IPS-20b (cell line): ENCODE results near the gene PRMT3.
"Not testable (repeated sequence)": the region's sequence is repeated elsewhere in the genome, so short reads cannot be mapped to it uniquely, and the experiment has no call there.

Experiments
- H3K27ac ChIP-seq: one replicate; pipeline ENCODE4 v1.5.1; 2013; ENCODE audit warnings: low read length
- H3K27me3 ChIP-seq: 2 replicates; pipeline ENCODE4 v1.6.1; 2013; ENCODE audit warnings: mild to moderate bottlenecking, low read length, inconsistent platforms; ENCODE audit not compliant: insufficient read depth
- H3K36me3 ChIP-seq: 2 replicates; pipeline ENCODE4 v1.6.1; 2013; ENCODE audit warnings: low read depth, mild to moderate bottlenecking, inconsistent platforms, low read length, moderate library complexity; ENCODE audit not compliant: insufficient read depth
- H3K4me1 ChIP-seq: 2 replicates; pipeline ENCODE4 v1.6.1; 2013; ENCODE audit warnings: mild to moderate bottlenecking, control low read depth, inconsistent platforms, low read length, moderate library complexity; ENCODE audit not compliant: insufficient read depth
- H3K4me3 ChIP-seq: 2 replicates; pipeline ENCODE4 v1.5.1; 2013; ENCODE audit warnings: mild to moderate bottlenecking, low read length, inconsistent platforms
- H3K9ac ChIP-seq: 2 replicates; pipeline ENCODE4 v1.6.1; 2013; ENCODE audit warnings: low read depth, mild to moderate bottlenecking, inconsistent platforms, low read length, moderate library complexity
- H3K9me3 ChIP-seq: 2 replicates; pipeline ENCODE4 v1.6.1; 2013; ENCODE audit warnings: mild to moderate bottlenecking, low read depth, low read length, inconsistent platforms; ENCODE audit not compliant: insufficient read depth

PRMT3 gene

DNA sequence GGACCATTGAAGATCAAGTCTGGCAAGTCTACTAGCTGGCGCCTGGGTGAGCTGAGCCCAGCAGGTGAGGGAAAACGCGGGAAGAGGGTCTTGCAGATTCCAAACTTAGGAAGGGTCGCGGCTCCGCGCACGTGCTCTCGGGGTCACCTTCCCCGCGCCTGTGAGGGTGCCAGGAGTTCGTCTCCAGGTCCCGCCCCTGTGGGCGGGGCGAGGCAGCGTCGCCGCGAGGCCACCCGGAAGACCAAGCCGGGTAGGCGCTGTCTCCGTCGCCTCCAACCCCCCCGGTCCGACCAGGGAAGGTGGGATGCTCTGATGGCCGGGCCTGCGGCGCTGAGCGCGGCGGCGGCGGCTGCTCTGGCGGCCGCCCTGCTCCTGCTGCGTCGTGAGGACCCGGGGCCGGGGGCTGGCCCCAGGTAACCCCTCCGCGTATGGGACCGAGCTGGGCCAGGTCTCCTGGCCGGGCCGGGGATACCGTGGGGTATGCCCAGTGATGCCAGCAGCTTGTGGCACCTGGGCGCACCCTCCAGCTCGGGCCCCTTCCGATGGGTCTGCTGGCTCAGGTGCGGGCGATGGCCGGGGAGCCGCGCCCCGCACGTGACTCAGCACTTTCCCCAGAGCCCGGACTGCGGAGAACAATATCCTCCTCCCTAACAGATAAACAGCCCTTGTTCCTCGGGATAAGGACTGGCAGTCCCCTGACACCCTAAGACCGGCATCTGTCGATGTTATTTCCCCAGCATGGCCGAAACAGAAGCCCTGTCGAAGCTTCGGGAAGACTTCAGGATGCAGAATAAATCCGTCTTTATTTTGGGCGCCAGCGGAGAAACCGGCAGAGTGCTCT is 23.8 kb upstream of the PRMT3 start, which contains the start of gene HTATIP2:
Gene HTATIP2 (plus strand): TSS at position 215 of the 841 bp plus-strand sequence. CDS start 524 bp downstream, at position 739.
- Histone ChIP-seq H3K27me3 (peaks cover 34% of the 10 kb centered on the region), H3K27ac (no peak within 1 kb of the TSS), H3K4me3 (peak within 1 kb of the TSS; percentile 78), H3K9me3 (no peaks in the 10 kb centered on the region), H3K9ac (peak within 1 kb of the TSS; percentile 62), H3K36me3 (no peaks in the 10 kb centered on the region), H3K4me1 (peaks cover 9% of the 10 kb centered on the region; the same call in 1 of the 2 replicates)

DNA sequence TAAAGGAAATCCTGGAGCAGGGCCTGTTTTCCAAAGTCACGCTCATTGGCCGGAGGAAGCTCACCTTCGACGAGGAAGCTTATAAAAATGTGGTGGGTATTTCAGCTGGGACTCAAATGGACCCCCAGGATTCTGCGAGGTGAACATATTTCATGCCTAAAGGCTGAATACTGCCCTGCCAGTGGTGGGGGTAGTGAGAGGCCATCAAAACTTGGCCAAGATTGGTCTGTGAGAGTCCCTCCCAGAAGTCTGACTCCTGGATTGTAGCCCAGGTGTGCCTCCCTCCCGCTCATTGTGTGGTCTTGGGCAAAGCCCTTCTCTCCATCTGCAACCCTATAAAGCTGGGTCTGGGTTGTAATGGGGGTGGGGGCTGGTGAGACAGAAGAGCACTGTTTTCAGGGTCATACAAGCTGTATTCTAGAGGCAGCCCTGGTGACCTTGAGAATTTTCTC is 23.1 kb upstream of the PRMT3 start:
- peak overlapping the region; percentile 78 for H3K4me3 ChIP-seq
- no peak overlapping the region for H3K27ac ChIP-seq
- no peaks in the 10 kb centered on the region for H3K36me3 ChIP-seq
- H3K27me3 ChIP-seq = peaks cover 34% of the 10 kb centered on the region
- peaks cover 13% of the 10 kb centered on the region; the same call in 1 of the 2 replicates for H3K4me1 ChIP-seq
- no peaks in the 10 kb centered on the region for H3K9me3 ChIP-seq
- H3K9ac ChIP-seq = peak overlapping the region; percentile 62

DNA sequence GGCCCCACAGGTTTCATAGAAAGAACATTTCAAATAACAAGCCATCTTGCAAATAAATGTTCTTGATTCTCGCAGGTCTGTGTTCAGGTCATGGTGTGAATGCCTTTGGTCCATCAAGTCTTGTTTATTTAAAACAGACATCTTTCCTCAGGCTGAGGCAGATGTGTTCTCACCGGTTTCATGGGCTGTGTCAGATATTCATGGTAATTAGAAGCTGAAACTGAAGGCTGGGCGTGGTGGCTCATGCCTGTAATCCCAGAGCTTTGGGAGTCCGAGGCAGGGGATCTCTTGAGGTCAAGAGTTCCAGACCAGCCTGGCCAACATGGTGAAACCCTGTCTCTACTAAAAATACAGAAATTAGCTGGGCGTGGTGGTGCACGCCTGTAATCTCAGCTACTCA is 22.1 kb upstream of the PRMT3 start:
- not testable (repeated sequence) for H3K9ac ChIP-seq, H3K4me3 ChIP-seq, H3K36me3 ChIP-seq, H3K27ac ChIP-seq, H3K9me3 ChIP-seq
- Histone ChIP-seq H3K4me1 (peaks cover 19% of the 10 kb centered on the region; the same call in 1 of the 2 replicates), H3K27me3 (peaks cover 34% of the 10 kb centered on the region)

DNA sequence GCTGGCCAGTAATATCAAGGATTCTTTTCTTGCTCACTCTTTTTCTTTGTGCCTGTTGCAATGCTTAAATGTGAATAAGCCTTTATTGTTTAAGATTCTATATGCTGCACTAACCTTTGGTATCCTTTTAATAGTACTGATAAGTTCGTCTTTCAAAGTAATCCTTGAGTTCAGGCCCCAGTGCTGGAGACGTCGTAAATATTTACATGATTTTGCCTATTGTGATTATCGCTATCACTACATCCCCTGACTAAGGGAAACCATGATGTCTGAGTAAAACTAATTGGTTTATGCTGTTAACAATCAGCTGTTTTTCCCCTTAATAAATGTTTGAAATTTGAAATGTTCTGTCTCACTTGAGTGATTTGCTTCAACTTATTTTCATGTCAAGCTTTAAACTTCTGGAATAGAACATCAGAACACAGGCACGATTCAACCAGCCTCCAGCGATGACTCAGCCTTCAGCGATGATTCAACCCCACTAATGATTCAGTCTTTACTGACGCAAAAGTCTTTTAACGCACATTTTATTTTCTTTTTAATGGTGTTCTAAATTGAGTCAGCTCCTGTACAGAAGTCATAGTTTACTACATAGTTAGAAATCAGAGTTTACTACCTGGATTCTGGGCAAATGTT is 20.1 kb upstream of the PRMT3 start:
- Histone ChIP-seq H3K9ac (no peak overlapping the region), H3K27me3 (peaks cover 27% of the 10 kb centered on the region), H3K36me3 (no peaks in the 10 kb centered on the region), H3K4me1 (peaks cover 19% of the 10 kb centered on the region; the same call in 1 of the 2 replicates), H3K27ac (no peak overlapping the region), H3K4me3 (no peak overlapping the region), H3K9me3 (no peaks in the 10 kb centered on the region)

DNA sequence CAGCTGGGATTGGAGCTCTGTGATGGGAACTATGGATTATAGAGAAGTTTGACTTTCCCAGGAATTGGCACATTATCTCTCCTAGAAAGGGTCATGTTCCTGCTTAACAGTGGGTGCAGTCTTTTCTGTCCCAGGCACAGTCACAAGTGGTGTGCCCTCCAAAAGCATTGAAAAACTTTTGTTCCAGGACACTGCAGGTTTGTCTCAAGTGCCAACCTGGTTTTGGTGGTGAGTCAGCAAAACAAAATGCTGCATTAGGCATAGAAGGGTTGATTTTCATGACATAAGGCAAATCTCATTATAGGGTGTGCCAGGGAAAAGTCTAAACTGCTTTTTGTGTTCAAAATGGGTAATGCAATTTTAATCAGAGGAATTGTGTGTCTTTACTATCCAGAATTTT is 19.1 kb upstream of the PRMT3 start:
- H3K27ac ChIP-seq = no peak overlapping the region

DNA sequence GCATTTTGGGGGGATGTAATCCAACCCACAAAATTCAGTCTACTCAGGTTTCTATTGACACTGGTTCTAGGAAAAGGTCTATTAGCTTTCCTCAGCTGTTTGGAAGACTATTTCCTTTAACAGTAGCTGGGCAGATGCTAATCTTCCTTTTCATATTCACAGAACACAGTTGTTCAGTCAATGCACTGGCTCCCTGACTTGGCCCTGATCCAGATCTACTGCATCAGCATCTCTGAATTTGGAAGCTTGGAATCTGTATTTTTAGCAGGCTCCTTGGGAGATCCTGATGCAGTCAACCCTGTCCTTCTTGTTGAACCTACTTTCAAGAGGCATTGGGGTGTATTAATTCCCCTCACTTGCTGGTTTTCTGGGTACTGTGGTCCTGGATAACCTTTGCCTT is 17.7 kb upstream of the PRMT3 start:
- Histone ChIP-seq H3K4me1 (peaks cover 16% of the 10 kb centered on the region; the same call in 1 of the 2 replicates), H3K36me3 (no peaks in the 10 kb centered on the region), H3K4me3 (no peak overlapping the region), H3K9ac (no peak overlapping the region), H3K27ac (no peak overlapping the region), H3K27me3 (peaks cover 3% of the 10 kb centered on the region; the same call in 1 of the 2 replicates), H3K9me3 (no peaks in the 10 kb centered on the region)

More for the DNA sequence above, 19.1 kb upstream of the PRMT3 start:
- Histone ChIP-seq H3K9ac (no peak overlapping the region), H3K4me1 (peaks cover 19% of the 10 kb centered on the region; the same call in 1 of the 2 replicates), H3K4me3 (no peak overlapping the region), H3K9me3 (no peaks in the 10 kb centered on the region), H3K27me3 (peaks cover 17% of the 10 kb centered on the region), H3K36me3 (no peaks in the 10 kb centered on the region)

DNA sequence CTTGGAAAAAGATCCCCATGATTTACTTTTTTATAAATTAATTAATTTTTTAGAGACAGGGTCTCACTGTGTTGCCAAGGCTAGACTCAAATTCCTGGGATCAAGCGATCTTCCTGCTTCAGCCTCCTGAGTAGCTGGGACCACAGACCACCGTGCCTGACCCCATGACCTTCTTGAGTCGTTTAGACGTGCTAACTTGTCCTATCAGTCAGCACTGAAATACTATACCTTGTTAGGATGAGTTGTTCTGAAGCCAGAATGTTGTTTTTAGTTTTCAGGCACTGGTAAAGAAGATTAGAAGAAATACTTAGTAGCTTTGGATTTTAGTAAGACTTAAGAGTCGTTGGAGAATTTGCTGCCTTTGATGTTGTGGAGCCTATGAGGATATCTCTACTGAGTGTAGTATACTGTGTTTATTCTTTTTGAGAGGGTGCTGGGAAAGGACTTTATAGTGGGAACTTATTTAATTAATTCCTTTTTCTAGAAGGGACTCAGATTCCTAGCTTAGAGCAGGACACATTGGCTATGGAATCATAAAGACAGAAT is 15.4 kb upstream of the PRMT3 start:
- Histone ChIP-seq H3K9me3 (no peaks in the 10 kb centered on the region), H3K27ac (no peak overlapping the region), H3K36me3 (no peaks in the 10 kb centered on the region), H3K27me3 (no peaks in the 10 kb centered on the region), H3K4me3 (no peak overlapping the region), H3K9ac (no peak overlapping the region), H3K4me1 (peaks cover 14% of the 10 kb centered on the region; the same call in 1 of the 2 replicates)

DNA sequence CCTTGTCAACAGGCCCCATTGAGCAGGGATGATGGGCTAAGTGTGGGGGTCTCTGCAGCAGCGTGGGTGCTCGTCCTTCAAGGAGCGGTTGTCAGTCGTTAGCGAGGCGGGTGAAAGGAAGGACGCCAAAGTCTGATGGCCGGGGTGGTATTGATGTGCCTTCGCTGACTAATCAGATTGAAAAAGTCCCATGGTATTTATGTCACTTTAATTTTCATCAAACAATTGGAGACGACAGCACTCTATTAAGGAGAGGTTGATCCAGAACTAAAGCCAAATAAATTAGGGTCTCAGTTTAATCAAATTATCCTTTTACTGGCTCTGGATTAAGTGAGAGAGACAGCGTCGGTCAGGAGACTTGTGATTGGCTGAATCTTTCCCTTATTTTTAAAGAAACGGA is 14.4 kb upstream of the PRMT3 start:
- Histone ChIP-seq H3K4me1 (peaks cover 10% of the 10 kb centered on the region; the same call in 1 of the 2 replicates), H3K4me3 (no peak overlapping the region), H3K9me3 (no peaks in the 10 kb centered on the region), H3K9ac (no peak overlapping the region), H3K27ac (no peak overlapping the region), H3K27me3 (no peaks in the 10 kb centered on the region), H3K36me3 (peaks cover 10% of the 10 kb centered on the region; the same call in 1 of the 2 replicates)

DNA sequence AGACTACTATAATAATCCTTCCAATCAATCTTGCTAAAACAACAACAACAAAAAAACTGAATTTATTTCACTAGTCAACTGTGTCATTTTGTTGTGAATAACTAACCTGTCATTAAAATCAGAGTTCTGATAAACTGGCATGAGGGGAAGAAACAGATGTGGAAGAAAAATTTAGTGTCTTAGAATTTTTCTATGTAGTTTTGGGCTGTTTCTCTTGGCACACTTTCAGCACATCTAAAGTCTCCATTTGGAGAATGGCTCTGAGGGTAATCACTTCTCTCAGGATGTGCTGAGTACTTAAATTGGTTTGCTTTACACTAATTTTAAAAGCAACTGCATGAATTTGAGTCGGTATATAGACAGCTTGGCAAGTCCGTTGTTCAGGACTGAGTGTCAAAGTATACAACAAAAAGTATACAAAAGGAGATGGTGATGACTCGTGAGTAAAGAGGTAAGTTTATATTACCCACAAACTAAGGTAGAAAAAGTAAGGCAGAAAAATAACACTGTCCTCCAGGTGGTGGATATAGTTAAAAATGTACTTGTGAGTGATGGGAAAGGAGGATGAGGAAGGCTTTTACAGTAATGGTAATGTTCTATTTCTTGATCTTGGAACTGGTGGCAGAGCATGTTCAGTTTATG is 13.8 kb upstream of the PRMT3 start:
- no peaks in the 10 kb centered on the region for H3K27me3 ChIP-seq
- peaks cover 14% of the 10 kb centered on the region; the same call in 1 of the 2 replicates for H3K36me3 ChIP-seq
- H3K27ac ChIP-seq = no peak overlapping the region
- H3K4me3 ChIP-seq = no peak overlapping the region
- peaks cover 10% of the 10 kb centered on the region; the same call in 1 of the 2 replicates for H3K4me1 ChIP-seq
- no peak overlapping the region for H3K9ac ChIP-seq
- no peaks in the 10 kb centered on the region for H3K9me3 ChIP-seq

DNA sequence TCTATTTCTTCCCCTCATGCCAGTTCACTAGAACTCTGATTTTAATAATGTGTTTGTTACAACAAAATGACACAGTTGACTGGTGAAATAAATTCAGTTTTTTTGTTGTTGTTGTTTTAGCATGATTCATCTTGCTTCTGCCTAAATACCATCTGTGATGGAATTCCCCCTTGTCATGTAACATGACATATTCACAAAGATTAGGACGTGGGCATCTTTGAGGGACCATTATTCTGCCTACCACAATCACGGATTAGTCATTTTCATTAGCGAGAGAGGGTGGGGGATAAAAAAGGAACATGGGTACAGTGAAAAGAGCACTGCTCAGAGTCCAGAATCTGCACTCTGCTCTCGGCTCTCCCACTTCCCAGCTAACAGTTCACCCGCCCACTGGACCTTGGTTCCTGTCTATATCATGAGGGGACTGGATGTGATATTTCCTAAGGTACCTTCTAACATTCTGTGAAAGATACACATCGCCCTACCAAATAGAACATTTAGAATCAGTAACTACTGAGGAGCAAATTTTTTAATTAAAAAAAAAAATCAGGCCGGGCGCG is 12.7 kb upstream of the PRMT3 start:
- Histone ChIP-seq H3K36me3 (peaks cover 14% of the 10 kb centered on the region; the same call in 1 of the 2 replicates), H3K9me3 (no peaks in the 10 kb centered on the region), H3K4me1 (peaks cover 2% of the 10 kb centered on the region; the same call in 1 of the 2 replicates), H3K9ac (no peak overlapping the region), H3K4me3 (no peak overlapping the region), H3K27ac (no peak overlapping the region), H3K27me3 (no peaks in the 10 kb centered on the region)

DNA sequence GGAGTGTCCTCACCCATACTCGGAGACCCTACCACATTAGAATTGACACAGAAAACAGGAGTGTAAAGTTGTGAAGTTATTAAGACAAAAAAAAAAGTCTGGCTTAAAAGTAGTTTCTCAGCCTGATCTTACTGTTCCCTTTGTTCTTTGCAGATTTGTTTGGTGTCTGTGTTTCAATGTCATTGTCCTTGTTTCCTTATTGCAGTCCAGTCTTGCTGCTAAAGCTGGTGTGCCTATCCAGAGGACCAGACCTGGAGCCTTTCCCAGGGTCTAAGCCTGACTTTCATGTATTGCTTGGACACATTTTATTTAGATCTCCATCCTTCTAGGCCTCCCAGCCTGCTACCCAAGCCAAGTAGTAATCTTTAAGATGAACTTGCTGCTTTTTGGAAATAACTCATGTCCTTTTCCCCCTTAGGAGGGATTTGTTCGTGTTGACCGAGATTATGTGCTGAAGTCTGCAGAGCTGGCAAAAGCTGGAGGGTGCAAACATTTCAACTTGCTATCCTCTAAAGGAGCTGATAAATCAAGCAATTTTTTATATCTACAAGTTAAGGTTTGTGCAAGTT is 11.3 kb upstream of the PRMT3 start:
- Histone ChIP-seq H3K4me1 (no peaks in the 10 kb centered on the region), H3K4me3 (no peak overlapping the region), H3K9ac (no peak overlapping the region), H3K27me3 (no peaks in the 10 kb centered on the region), H3K9me3 (no peaks in the 10 kb centered on the region), H3K27ac (no peak overlapping the region), H3K36me3 (peaks cover 14% of the 10 kb centered on the region; the same call in 1 of the 2 replicates)
